ENCODE data around the gene IL10RB. TPM values are rescaled to one million over a fixed set of nuclear protein-coding genes. Genes with fewer than 3 reads are reported as not detected.
"Not testable (repeated sequence)": the region's sequence is repeated elsewhere in the genome, so short reads cannot be mapped to it uniquely, and the experiment has no call there.

IL10RB gene
- 10 to 100 TPM; 24.0 to 29.9 TPM for total RNA-seq
- polyA plus RNA-seq (ENCODE audit: insufficient read length in 2 of 2) = 10 to 100 TPM; 19.6 to 22.4 TPM
- long read RNA-seq, donor 1, transcript IL10RB-201 (7 exons, 1,963 nt) = major isoform, 5 of 6 reads
- long read RNA-seq, donor 1, partial matches to known transcripts = 0 of 6 reads
- long read RNA-seq, donor 1, other reads (novel, unspliced or antisense) = 0 of 6 reads
- long read RNA-seq, donor 2, partial matches to known transcripts = 0 of 2 reads
- long read RNA-seq, donor 2, other reads (novel, unspliced or antisense) = 0 of 2 reads
- long read RNA-seq, donor 3, transcript IL10RB-201 (7 exons, 1,963 nt) = major isoform, 8 of 10 reads
- long read RNA-seq, donor 3, partial matches to known transcripts = 0 of 10 reads
- long read RNA-seq, donor 3, other reads (novel, unspliced or antisense) = 0 of 10 reads
- long read RNA-seq, donor 4, transcript IL10RB-201 (7 exons, 1,963 nt) = major isoform, 15 of 17 reads
- long read RNA-seq, donor 4, partial matches to known transcripts = 0 of 17 reads
- long read RNA-seq, donor 4, other reads (novel, unspliced or antisense) = 0 of 17 reads

DNA sequence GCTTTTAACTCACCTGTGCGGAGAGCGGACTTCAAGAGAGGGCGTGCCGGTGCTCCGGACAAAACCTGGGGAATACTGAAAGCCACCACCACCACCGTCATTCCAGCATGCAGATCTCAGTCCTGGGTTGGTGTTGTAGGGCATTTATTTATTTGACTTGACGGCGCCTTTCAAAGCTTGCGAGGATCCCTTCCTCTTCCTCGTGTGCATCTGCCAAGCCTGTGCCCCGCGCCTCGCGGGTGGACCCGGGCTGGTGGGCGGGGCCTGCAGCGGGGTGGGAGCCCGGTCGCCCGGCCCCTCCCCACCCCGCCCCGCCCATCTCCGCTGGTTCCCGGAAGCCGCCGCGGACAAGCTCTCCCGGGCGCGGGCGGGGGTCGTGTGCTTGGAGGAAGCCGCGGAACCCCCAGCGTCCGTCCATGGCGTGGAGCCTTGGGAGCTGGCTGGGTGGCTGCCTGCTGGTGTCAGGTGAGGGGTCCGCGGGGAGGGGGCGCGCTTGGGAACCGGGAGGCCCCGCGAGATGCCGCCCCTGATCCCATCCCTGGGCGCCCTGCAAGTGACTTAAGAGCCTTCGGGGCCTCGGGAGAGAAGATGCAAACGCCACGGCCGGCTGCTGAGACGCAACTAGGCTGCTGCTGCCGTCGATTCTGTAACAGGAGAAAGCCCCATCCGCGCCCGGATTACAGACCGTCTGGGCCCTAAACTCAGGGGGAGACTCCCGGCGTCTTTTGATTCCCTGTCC, at the start of gene IL10RB:
TSS of gene IL10RB (plus strand) at position 318 of the 739 bp plus-strand sequence. CDS start at position 417, 99 bp downstream.
- peak within 1 kb of the TSS; percentile 69 for H3K4me3 ChIP-seq (ENCODE audit: low read depth, low read length)
- under 1% methylated on average over 54 of the region's 60 CpGs for WGBS (ENCODE audit: insufficient coverage)
- H3K36me3 ChIP-seq (ENCODE audit: control insufficient read depth, insufficient read depth, low read length) = peaks cover 28% of the 10 kb centered on the region
- DNase-seq (ENCODE audit: low read depth in 4 of 6, low spot score in 6 of 6) = peak; percentile 21 to 89 (median 52)
- H3K4me1 ChIP-seq (ENCODE audit: control insufficient read depth, insufficient read depth, low read length) = peaks cover 19% of the 10 kb centered on the region
- peak within 1 kb of the TSS; percentile 47 for H3K27ac ChIP-seq (ENCODE audit: low read depth, low read length)
- H3K27me3 ChIP-seq (ENCODE audit: control insufficient read depth, insufficient read depth, low read length) = no peaks in the 10 kb centered on the region
- H3K9me3 ChIP-seq (ENCODE audit: control insufficient read depth, insufficient read depth, low read length) = no peaks in the 10 kb centered on the region

DNA sequence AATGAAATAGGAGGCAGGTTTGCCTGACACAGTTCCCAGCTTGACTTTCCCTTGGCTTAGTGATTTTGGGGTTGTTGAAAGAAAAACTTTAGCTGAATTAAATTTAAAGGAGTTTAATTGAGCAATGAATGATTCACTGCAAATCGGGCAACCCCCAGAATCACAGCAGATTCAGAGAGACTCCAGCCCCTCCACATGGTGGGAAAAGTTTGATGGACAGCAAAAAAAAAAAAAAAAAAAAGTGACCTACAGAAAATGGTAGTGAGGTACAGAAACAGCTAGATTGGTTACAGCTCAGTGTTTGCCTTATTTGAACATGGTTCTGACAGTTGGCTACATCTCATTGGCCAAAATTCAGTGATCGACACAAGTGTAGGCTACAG, 49.0 kb upstream of the IL10RB start:
- Histone ChIP-seq H3K27ac (ENCODE audit: low read depth, low read length) (no peak overlapping the region), H3K36me3 (ENCODE audit: control insufficient read depth, insufficient read depth, low read length) (no peaks in the 10 kb centered on the region), H3K27me3 (ENCODE audit: control insufficient read depth, insufficient read depth, low read length) (no peaks in the 10 kb centered on the region), H3K9me3 (ENCODE audit: control insufficient read depth, insufficient read depth, low read length) (peaks cover 4% of the 10 kb centered on the region), H3K4me1 (ENCODE audit: control insufficient read depth, insufficient read depth, low read length) (no peaks in the 10 kb centered on the region), H3K4me3 (ENCODE audit: low read depth, low read length) (no peak overlapping the region)
- WGBS (ENCODE audit: insufficient coverage) = no CpG with 5 or more reads among the region's 2 CpGs
- DNase-seq (ENCODE audit: low read depth in 4 of 6, low spot score in 6 of 6) = no peak

DNA sequence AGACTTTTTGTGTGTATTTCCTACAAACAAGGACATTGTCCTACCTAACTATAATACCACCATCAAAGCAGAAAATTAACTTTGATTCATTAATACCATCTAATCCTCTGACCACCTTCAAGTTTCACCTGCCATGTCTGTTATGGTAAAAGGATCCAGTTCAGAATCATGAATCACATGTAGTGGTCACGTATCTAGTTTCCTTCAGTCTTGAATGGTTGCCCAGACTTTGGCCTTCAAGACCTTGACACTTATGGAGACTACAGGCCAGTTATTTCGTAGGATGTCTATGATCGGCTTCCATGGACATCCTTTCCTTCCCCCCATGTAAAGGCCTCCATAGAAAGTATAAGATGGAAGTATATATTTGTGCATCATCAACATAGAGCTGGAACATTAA, 46.9 kb upstream of the IL10RB start:
- 100% methylated on average over 1 of the region's 3 CpGs for WGBS (ENCODE audit: insufficient coverage)
- H3K27ac ChIP-seq (ENCODE audit: low read depth, low read length) = no peak overlapping the region
- no peak overlapping the region for H3K4me3 ChIP-seq (ENCODE audit: low read depth, low read length)
- H3K4me1 ChIP-seq (ENCODE audit: control insufficient read depth, insufficient read depth, low read length) = no peaks in the 10 kb centered on the region
- H3K9me3 ChIP-seq (ENCODE audit: control insufficient read depth, insufficient read depth, low read length) = peaks cover 4% of the 10 kb centered on the region
- no peaks in the 10 kb centered on the region for H3K36me3 ChIP-seq (ENCODE audit: control insufficient read depth, insufficient read depth, low read length)
- no peaks in the 10 kb centered on the region for H3K27me3 ChIP-seq (ENCODE audit: control insufficient read depth, insufficient read depth, low read length)
- DNase-seq (ENCODE audit: low read depth in 4 of 6, low spot score in 6 of 6) = no peak

DNA sequence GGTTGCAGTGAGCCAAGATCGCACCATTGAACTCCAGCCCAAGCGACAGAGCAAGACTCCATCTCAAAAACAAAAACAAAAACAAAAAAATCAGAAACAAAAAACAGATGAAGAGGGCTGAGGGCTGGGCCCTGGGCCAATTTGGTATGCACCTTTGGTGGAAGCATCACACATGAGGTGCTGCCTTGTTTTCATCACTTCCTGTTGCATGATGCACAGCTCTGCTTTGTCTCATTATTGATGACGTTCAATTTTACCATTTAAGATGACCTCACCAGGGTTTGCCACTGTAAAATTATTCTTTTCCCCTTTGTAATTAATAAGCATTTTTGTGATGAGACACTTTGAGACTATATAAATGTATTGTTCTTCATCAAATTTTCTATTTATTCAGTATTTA, 46.2 kb upstream of the IL10RB start:
- WGBS (ENCODE audit: insufficient coverage) = no CpG with 5 or more reads among the region's 3 CpGs
- Histone ChIP-seq H3K4me1 (ENCODE audit: control insufficient read depth, insufficient read depth, low read length) (no peaks in the 10 kb centered on the region), H3K4me3 (ENCODE audit: low read depth, low read length) (no peak overlapping the region), H3K9me3 (ENCODE audit: control insufficient read depth, insufficient read depth, low read length) (peaks cover 4% of the 10 kb centered on the region), H3K27me3 (ENCODE audit: control insufficient read depth, insufficient read depth, low read length) (no peaks in the 10 kb centered on the region), H3K27ac (ENCODE audit: low read depth, low read length) (no peak overlapping the region), H3K36me3 (ENCODE audit: control insufficient read depth, insufficient read depth, low read length) (no peaks in the 10 kb centered on the region)
- DNase-seq (ENCODE audit: low read depth in 4 of 6, low spot score in 6 of 6) = no peak

DNA sequence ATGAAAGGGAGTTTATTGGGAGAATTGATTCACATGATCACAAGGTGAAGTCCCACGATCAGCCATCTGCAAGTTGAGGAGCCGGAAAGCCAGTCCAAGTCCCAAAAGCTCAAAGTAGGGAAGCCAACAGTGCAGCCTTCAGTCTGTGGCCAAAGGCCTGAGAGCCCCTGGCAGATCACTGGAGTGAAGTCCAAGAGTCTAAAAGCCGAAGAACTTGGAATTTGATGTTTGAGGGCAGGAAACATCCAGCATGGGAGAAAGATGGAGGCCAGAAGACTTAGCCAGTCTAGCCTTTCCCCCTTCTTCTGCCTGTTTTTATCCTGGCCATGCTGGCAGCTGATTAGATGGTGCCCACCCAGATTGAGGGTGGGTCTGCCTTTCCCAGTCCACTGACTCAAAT, 40.8 kb upstream of the IL10RB start:
- DNase-seq (ENCODE audit: low read depth in 4 of 6, low spot score in 6 of 6); H3K27me3 ChIP-seq (ENCODE audit: control insufficient read depth, insufficient read depth, low read length); H3K4me1 ChIP-seq (ENCODE audit: control insufficient read depth, insufficient read depth, low read length); H3K9me3 ChIP-seq (ENCODE audit: control insufficient read depth, insufficient read depth, low read length); H3K27ac ChIP-seq (ENCODE audit: low read depth, low read length); H3K36me3 ChIP-seq (ENCODE audit: control insufficient read depth, insufficient read depth, low read length); H3K4me3 ChIP-seq (ENCODE audit: low read depth, low read length): not testable (repeated sequence)
- 100% methylated on average over 3 of the region's 3 CpGs for WGBS (ENCODE audit: insufficient coverage)

DNA sequence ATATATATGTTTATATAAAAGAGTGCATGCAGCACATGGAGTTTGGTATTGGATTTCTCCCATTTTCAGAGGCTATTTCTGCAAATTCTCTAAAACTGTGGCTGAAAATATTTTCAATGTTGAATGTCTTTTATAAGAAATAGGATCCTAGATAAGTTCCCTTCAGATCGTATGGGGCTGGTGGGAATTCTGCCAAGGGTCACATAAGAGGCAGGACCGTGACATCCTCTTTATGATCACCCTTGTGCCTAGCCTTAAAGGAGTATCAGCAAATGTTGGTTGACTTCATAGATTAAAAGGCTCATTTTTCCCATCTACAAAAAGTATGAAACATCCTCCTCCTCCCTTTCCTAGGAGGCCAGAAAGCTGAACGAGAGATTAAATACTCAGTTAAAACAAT, 37.7 kb upstream of the IL10RB start:
- DNase-seq (ENCODE audit: low read depth in 4 of 6, low spot score in 6 of 6) = no peak
- Histone ChIP-seq H3K9me3 (ENCODE audit: control insufficient read depth, insufficient read depth, low read length) (no peaks in the 10 kb centered on the region), H3K4me3 (ENCODE audit: low read depth, low read length) (no peak overlapping the region), H3K27me3 (ENCODE audit: control insufficient read depth, insufficient read depth, low read length) (no peaks in the 10 kb centered on the region), H3K4me1 (ENCODE audit: control insufficient read depth, insufficient read depth, low read length) (peaks cover 3% of the 10 kb centered on the region), H3K36me3 (ENCODE audit: control insufficient read depth, insufficient read depth, low read length) (no peaks in the 10 kb centered on the region), H3K27ac (ENCODE audit: low read depth, low read length) (no peak overlapping the region)
- WGBS (ENCODE audit: insufficient coverage) = no CpG with 5 or more reads among the region's 3 CpGs

DNA sequence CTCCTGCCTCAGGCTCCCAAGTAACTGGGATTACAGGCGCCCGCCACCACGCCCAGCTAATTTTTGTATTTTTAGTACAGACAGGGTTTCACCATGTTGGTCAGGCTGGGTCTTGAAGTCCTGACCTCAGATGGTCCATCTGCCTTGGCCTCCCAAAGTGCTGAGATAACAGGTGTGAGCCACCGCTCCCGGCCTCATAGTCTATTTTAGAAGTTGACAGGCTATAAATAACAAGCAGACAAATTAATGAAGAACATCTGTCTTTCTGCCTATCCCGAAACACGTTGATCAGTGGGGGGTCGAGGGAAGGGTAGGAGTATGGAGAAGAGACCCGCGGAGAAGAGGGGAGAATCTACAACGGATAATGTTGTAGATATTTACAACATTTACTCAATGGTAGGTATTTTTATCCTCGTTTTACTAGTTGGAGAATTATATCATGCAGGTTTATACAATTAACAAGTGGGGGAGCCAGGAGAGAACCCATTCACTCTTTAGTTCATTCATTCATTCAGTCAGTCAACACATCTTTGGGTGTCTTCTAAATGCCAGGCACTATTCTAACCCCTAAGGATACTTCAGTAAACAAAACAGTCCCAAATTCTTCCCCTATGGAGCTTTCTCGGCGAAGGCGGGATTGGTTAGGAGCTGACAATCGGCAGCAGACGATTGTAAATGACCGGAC, 36.9 kb upstream of the IL10RB start:
- H3K4me3 ChIP-seq (ENCODE audit: low read depth, low read length) = peak overlapping the region; percentile 85
- H3K36me3 ChIP-seq (ENCODE audit: control insufficient read depth, insufficient read depth, low read length) = no peaks in the 10 kb centered on the region
- no peaks in the 10 kb centered on the region for H3K27me3 ChIP-seq (ENCODE audit: control insufficient read depth, insufficient read depth, low read length)
- H3K4me1 ChIP-seq (ENCODE audit: control insufficient read depth, insufficient read depth, low read length) = peaks cover 3% of the 10 kb centered on the region
- 33% methylated on average over 9 of the region's 18 CpGs for WGBS (ENCODE audit: insufficient coverage)
- peak in 2 of 6 donors; percentile 3 to 10 for DNase-seq (ENCODE audit: low read depth in 4 of 6, low spot score in 6 of 6)
- no peaks in the 10 kb centered on the region for H3K9me3 ChIP-seq (ENCODE audit: control insufficient read depth, insufficient read depth, low read length)
- H3K27ac ChIP-seq (ENCODE audit: low read depth, low read length) = no peak overlapping the region

DNA sequence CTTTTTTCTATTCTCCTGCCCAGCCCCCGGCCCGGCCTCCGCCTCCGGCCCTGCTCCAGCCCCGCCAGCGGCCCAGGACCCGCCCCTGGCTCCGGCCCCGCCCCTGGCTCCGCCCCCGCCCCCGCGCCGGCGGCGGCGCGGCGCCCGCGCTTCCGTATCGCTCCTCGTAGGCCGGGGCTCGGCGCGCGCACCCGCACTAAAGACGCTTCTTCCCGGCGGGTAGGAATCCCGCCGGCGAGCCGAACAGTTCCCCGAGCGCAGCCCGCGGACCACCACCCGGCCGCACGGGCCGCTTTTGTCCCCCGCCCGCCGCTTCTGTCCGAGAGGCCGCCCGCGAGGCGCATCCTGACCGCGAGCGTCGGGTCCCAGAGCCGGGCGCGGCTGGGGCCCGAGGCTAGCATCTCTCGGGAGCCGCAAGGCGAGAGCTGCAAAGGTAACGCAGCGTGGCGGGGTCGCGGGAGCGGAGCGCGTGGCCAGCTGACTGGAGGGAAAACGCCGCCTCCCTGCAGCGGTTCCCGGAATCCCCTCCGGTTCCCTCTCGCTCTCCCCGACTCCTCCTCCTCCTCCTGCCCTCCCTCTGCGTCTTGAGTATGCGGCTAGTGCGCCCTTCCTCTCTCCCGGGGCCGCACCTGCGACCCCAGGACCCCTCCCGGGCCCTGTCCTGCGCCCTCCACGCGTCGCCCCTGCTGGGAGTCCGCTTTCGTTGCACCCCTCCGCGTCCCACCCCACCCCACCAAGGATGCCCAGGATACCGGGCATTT, 36.2 kb upstream of the IL10RB start, which contains the start of gene IFNAR2:
TSS of gene IFNAR2 (plus strand) at position 155 of the 761 bp plus-strand sequence. CDS start 11,985 bp downstream, outside the sequence.
- Histone ChIP-seq H3K4me1 (ENCODE audit: control insufficient read depth, insufficient read depth, low read length) (peaks cover 3% of the 10 kb centered on the region), H3K9me3 (ENCODE audit: control insufficient read depth, insufficient read depth, low read length) (no peaks in the 10 kb centered on the region), H3K4me3 (ENCODE audit: low read depth, low read length) (peak within 1 kb of the TSS; percentile 85), H3K27ac (ENCODE audit: low read depth, low read length) (peak within 1 kb of the TSS; percentile 86), H3K36me3 (ENCODE audit: control insufficient read depth, insufficient read depth, low read length) (no peaks in the 10 kb centered on the region), H3K27me3 (ENCODE audit: control insufficient read depth, insufficient read depth, low read length) (no peaks in the 10 kb centered on the region)
- DNase-seq (ENCODE audit: low read depth in 4 of 6, low spot score in 6 of 6) = peak; percentile 28 to 91 (median 54)
- WGBS (ENCODE audit: insufficient coverage) = under 1% methylated on average over 95 of the region's 95 CpGs

All from spinal cord (tissue), 10 donors.